MG63 (cell line): ENCODE measurements around the gene RBAK. TPM values are rescaled to one million over a fixed set of nuclear protein-coding genes. Genes with fewer than 3 reads are reported as not detected.
"Not testable (repeated sequence)": the region's sequence is repeated elsewhere in the genome, so short reads cannot be mapped to it uniquely, and the experiment has no call there.

Experiments
- DNase-seq: peaks from one replicate; pipeline ENCODE4 v3.0.0-alpha.2; 2020
- H3K27me3 ChIP-seq: fragments of 250-450 bp; sonication (Bioruptor Pico); 2 replicates; pipeline ENCODE4 v1.5.1; 2020; ENCODE audit warnings: mild to moderate bottlenecking, moderate library complexity
- H3K36me3 ChIP-seq: fragments of 250-450 bp; sonication (Bioruptor Pico); 2 replicates; pipeline ENCODE4 v1.5.1; 2020; ENCODE audit warnings: mild to moderate bottlenecking, moderate library complexity
- H3K4me3 ChIP-seq: fragments of 250-450 bp; sonication (Bioruptor Pico); 2 replicates; pipeline ENCODE4 v1.5.1; 2020; ENCODE audit warnings: mild to moderate bottlenecking, moderate library complexity
- H3K9me3 ChIP-seq: fragments of 250-450 bp; sonication (Bioruptor Pico); 2 replicates; pipeline ENCODE4 v1.5.1; 2020; ENCODE audit warnings: mild to moderate bottlenecking, moderate library complexity
- total RNA-seq: library from RNA; depleted of rRNA; stranded (reverse); fragments of >200 nt; shearing (Covaris generic); gene quantifications from 2 replicates; pipeline ENCODE4 v1.2.3, GENCODE V29; 2014; ENCODE audit warnings: low replicate concordance; rRNA removed

Gene RBAK
- total RNA-seq, result 1.3 and 3.0 TPM in 2 replicates

DNA sequence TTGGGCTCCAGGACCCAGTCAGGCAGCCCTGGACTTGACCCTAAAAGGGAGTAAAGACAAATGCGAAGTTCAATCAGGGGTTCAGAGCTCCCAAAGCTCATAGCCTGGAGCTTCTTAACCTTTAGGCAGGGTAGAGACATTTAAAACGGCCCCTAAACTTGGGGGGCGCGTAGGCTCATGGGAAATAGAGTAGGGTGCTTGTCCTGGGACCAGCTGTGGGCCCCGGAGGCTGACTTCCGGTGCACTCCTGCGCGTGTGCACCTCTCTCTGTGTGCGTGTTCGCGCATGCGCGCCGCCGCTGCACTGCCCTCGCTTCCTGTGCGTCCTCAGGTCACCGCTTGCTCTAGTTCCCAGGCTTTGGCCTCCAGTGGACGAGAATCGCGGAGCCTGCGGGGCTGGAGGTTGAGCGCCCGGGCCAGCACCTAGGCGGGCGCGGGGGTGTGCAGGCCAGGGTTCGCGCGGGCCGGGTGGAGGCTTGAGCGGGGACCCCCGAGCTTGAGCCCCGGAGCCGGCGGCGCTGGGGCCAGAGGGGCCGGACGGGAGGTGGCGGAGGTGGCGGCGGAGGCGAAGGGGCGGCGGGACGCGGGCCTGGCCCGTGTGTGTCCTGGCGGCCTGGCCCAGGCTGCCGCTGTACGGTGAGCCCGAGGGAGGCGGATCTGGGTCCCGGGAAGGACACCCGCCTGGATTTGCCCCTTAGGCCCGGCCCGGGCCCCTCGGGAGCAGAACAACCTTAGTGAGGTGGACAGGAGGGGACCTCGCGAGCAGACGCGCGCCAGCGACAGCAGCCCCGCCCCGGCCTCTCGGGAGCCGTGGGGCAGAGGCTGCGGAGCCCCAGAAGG, at the start of gene RBAK:
Gene RBAK (plus strand): TSS at position 303 of the 839 bp plus-strand sequence. CDS start 2,217 bp downstream, outside the sequence.
- H3K36me3 ChIP-seq, result peaks cover 24% of the 10 kb centered on the region
- peak within 1 kb of the TSS; percentile 86 for H3K4me3 ChIP-seq
- DNase-seq, result peak; percentile 96
- H3K27me3 ChIP-seq, result no peaks in the 10 kb centered on the region
- H3K9me3 ChIP-seq, result peaks cover 4% of the 10 kb centered on the region

- no peak overlapping the region for H3K4me3 ChIP-seq
- no peaks in the 10 kb centered on the region for H3K9me3 ChIP-seq
- H3K27me3 ChIP-seq, result no peaks in the 10 kb centered on the region
- no peak for DNase-seq
- peaks cover 23% of the 10 kb centered on the region for H3K36me3 ChIP-seq
Measured at GRCh38 chr7:4996696-4997222, 48.9 kb upstream of the RBAK start.

GRCh38 chr7:4998244-4998643, 47.4 kb upstream of the RBAK start:
- DNase-seq, result no peak
- Histone ChIP-seq H3K27me3 (no peaks in the 10 kb centered on the region), H3K36me3 (peaks cover 16% of the 10 kb centered on the region), H3K4me3 (no peak overlapping the region), H3K9me3 (no peaks in the 10 kb centered on the region)

GRCh38 chr7:4998910-4999309, 46.8 kb upstream of the RBAK start:
- no peak for DNase-seq
- no peak overlapping the region for H3K4me3 ChIP-seq
- H3K9me3 ChIP-seq, result no peaks in the 10 kb centered on the region
- H3K36me3 ChIP-seq, result peaks cover 13% of the 10 kb centered on the region
- no peaks in the 10 kb centered on the region for H3K27me3 ChIP-seq

DNA sequence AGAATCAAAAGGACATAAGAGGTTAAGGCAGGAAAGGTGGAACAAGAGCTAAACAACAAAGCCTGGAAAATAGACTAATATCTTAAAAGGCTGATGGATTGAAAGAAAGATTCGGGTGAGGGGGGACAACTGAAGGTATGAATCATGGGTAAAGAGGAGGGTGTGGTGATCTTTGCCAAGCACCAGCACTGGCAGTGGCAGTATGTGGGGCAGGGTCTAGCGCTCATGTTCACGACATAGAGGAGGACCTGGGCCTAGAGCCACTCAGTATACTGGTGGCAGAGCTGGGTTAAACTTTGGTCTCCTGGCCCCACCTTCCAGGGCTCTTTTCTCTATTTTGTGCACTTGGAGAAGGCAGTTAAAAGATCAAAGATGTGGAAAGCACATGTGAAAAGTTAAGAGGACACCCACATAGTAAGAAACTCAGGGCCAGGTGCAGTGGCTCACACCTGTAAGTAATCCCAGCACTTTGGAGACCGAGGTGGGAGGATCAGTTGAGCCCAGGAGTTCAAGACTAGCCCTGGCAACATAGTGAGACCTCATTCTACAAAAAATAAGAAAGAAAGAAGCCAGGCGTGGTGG, 46.2 kb upstream of the RBAK start:
- no peak overlapping the region for H3K4me3 ChIP-seq
- no peaks in the 10 kb centered on the region for H3K9me3 ChIP-seq
- no peaks in the 10 kb centered on the region for H3K27me3 ChIP-seq
- DNase-seq, result no peak
- peaks cover 13% of the 10 kb centered on the region for H3K36me3 ChIP-seq

DNA sequence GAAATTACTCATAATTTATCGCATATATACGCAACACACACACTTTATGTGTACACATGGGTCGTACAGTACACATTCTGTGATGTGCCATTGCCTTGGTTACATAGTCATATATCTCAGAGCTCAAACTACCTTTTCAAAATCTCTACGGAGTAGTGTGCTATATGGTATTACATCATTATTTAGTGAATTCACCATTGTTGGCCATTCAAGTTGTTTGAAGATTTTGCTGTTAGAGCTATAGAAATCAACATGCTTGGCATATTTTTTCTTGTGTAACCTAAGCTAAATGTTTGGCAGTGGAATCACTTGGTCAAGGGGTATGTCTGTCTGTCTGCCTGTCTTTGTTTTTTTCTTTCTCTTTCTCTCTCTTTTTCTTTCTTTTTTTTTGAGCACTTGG, 44.7 kb upstream of the RBAK start:
- peaks cover 13% of the 10 kb centered on the region for H3K36me3 ChIP-seq
- H3K9me3 ChIP-seq, result no peaks in the 10 kb centered on the region
- no peak for DNase-seq
- H3K4me3 ChIP-seq, result no peak overlapping the region
- H3K27me3 ChIP-seq, result no peaks in the 10 kb centered on the region

DNA sequence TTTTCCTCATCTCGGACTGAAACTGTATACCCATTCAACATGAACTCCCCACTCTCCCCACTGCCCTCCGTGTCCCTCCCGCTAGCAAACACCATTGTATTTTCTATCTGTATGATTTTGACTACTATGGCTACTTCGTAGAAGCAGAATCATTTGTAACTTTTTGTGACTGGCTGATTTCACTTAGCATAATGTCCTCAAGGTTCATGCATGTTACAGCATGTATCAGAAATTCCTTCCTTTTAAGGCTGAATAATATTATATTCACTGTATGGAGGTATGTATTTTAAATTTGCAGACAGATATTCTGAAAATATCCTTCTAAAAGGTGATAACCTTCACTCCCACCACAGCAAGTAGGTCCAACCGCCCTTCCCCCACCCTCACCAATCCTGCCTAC, 43.7 kb upstream of the RBAK start:
- no peaks in the 10 kb centered on the region for H3K9me3 ChIP-seq
- no peaks in the 10 kb centered on the region for H3K27me3 ChIP-seq
- no peak overlapping the region for H3K4me3 ChIP-seq
- H3K36me3 ChIP-seq, result peaks cover 8% of the 10 kb centered on the region
- DNase-seq, result no peak

DNA sequence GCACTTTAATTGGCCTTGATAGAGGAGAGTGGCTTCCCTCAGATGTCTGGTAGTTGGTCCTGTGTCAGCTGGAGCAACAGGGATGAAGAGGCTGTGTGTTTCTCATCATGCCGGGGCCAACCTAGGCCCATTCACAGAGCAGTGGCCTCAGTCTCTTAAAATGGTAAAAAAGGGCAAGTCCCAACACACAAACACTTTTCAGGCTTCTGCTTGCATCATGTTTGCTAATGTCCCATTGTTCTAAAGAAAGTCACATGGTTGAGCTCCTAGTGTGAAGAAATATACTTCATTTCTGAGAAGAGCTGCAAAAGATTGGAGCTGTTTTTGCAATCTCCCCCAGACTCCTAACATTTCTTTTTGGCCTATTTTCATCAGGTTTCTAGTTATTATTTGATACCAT, 40.6 kb upstream of the RBAK start:
- DNase-seq, result no peak
- H3K9me3 ChIP-seq, result no peaks in the 10 kb centered on the region
- H3K4me3 ChIP-seq, result no peak overlapping the region
- no peaks in the 10 kb centered on the region for H3K27me3 ChIP-seq
- peaks cover 10% of the 10 kb centered on the region for H3K36me3 ChIP-seq

- Histone ChIP-seq H3K9me3 (no peaks in the 10 kb centered on the region), H3K4me3 (no peak overlapping the region), H3K27me3 (no peaks in the 10 kb centered on the region), H3K36me3 (peaks cover 13% of the 10 kb centered on the region)
- DNase-seq, result no peak
Measured at GRCh38 chr7:5012985-5013384, 32.7 kb upstream of the RBAK start.

- not testable (repeated sequence) for DNase-seq
Measured at GRCh38 chr7:5015936-5016335, 29.7 kb upstream of the RBAK start.

GRCh38 chr7:5017626-5018025, 28.0 kb upstream of the RBAK start:
- DNase-seq, H3K9me3 ChIP-seq, H3K4me3 ChIP-seq, H3K27me3 ChIP-seq, H3K36me3 ChIP-seq: not testable (repeated sequence)

More at GRCh38 chr7:5015936-5016335, 29.7 kb upstream of the RBAK start:
- not testable (repeated sequence) for H3K4me3 ChIP-seq, H3K27me3 ChIP-seq, H3K9me3 ChIP-seq, H3K36me3 ChIP-seq

- H3K9me3 ChIP-seq, result no peaks in the 10 kb centered on the region
- H3K4me3 ChIP-seq, result no peak overlapping the region
Measured at GRCh38 chr7:5020098-5020497, 25.6 kb upstream of the RBAK start.

DNA sequence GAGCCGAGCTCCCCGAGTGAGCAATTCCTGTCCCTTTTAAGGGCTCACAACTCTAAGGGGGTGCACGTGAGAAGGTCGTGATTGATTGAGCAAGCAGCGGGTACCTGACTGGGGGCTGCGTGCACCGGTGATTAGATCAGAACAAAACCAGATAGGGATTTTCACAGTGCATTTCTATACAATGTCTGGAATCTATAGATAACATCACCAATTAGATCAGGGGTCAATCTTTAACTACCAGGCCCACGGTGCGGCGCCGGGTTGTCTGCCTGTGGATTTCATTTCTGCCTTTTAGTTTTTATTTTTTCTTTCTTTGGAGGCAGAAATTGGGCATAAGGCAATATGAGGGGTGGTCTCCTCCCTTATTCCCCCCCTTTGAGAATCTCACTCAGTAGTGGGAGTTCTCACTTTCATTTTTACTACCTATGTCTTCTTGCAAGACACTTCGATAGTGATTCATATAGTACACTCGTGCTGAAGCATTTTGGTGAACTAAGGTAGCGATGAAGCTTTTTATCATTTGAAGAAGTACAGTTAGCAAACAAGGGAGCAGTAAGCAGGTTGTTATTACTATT, 24.6 kb upstream of the RBAK start:
- not testable (repeated sequence) for H3K27me3 ChIP-seq, H3K9me3 ChIP-seq

More at GRCh38 chr7:5020098-5020497, 25.6 kb upstream of the RBAK start:
- no peak for DNase-seq
- Histone ChIP-seq H3K27me3 (no peaks in the 10 kb centered on the region), H3K36me3 (no peaks in the 10 kb centered on the region)

GRCh38 chr7:5023626-5024025, 22.0 kb upstream of the RBAK start:
- not testable (repeated sequence) for H3K9me3 ChIP-seq, H3K36me3 ChIP-seq, DNase-seq, H3K4me3 ChIP-seq, H3K27me3 ChIP-seq

More for the DNA sequence above, 24.6 kb upstream of the RBAK start:
- not testable (repeated sequence) for H3K4me3 ChIP-seq, H3K36me3 ChIP-seq, DNase-seq

DNA sequence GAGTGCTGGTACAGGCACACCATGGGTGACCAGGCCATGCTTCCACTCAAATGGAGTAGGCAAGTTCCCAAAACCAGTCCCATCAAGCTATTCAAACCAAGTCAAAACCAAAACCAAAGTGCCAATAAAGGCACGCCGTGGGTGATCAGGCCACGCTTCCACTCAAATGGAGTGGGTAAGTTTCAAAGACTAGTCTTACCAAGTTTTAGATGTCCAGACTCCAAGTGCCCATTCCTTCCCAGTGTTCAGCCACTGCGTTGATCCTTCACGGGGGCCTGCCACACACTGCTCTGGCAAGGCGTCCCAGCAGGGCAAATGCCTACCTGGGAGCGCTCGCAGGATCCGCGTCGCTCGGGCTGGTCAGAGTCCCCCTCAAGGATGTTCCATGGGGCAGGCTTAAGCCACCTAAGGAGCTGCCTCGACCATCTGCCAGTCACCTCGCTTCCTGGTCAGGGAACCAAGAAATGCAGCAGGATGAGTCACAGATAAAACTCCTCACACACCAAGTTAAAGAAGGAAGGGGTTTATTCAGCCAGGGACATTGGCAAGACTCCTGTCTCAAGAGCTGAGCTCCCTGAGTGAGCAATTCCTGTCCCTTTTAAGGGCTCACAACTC, 17.8 kb upstream of the RBAK start:
- DNase-seq, result peak; percentile 21
- not testable (repeated sequence) for H3K4me3 ChIP-seq, H3K27me3 ChIP-seq, H3K9me3 ChIP-seq, H3K36me3 ChIP-seq

DNA sequence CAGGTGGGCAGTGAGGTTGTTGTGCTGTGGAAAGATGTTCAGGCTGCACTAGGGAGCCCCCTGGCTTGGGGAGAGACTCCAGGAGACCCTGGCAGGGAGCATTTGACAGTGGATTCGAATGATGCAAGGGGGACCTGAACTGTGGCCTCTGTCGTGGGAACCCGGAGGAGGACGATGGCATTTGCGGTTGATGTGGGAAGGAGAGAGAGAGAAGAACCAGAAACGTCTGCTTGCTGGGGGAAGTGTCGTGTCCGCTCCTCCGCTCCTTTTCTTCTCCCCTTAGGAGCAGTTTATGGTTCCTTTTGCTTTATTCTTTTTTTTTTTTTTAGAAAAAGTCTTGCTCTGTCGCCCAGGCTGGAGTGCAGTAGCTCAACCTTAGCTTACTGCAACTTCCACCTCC, 12.5 kb upstream of the RBAK start:
- H3K9me3 ChIP-seq, H3K36me3 ChIP-seq, H3K4me3 ChIP-seq, DNase-seq, H3K27me3 ChIP-seq: not testable (repeated sequence)

DNA sequence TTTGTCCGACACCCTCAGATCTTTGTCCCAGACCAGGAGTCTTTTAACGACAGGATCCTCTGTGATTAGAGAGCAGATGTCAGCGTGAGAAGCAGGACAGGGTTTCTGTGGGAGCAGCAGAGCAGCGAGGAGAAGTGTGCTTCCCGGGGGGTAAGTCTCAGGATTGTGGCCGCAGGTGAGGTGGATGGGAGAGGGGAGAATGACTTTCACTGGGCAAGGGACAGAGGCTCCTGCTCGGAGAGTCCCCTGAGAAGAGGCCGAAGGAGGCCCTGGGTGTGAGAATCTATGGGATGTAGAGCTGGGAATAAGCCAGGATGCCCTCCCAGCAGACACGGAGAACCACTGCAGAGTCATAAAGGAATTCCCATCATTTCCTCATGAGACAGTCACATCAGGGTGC, 10.4 kb upstream of the RBAK start:
- no peak for DNase-seq
- no peaks in the 10 kb centered on the region for H3K36me3 ChIP-seq
- H3K4me3 ChIP-seq, result no peak overlapping the region
- no peaks in the 10 kb centered on the region for H3K9me3 ChIP-seq
- no peaks in the 10 kb centered on the region for H3K27me3 ChIP-seq
